Esophagus squamous epithelium (tissue), 5 donors: ENCODE measurements around the gene THADA. TPM values are rescaled to one million over a fixed set of nuclear protein-coding genes. Genes with fewer than 3 reads are reported as not detected.

Source experiments
- DNase-seq: peaks from one replicate; lab custom pipeline; 2025; lab: John Stamatoyannopoulos, UW
- H3K27ac ChIP-seq, 4 donors: fragments of 200-600 bp; sonication (generic); one replicate each; pipeline ENCODE4 v1.5.1; 2016 to 2019; ENCODE audit warnings: mild to moderate bottlenecking in 1 of 4
- H3K27me3 ChIP-seq, 4 donors: fragments of 200-600 bp; sonication (generic); 1 replicate in 3 of 4; 2 replicates in 1 of 4; pipeline versions ENCODE4 v1.5.1 to v1.6.0; 2017 to 2021; ENCODE audit warnings: antibody characterized with exemption in 1 of 4
- H3K36me3 ChIP-seq, 3 donors: fragments of 200-600 bp; sonication (generic); one replicate each; pipeline ENCODE4 v1.5.1; 2016 to 2019
- H3K4me1 ChIP-seq, 3 donors: fragments of 200-600 bp; sonication (generic); one replicate each; pipeline ENCODE4 v1.5.1; 2017 to 2019
- H3K4me3 ChIP-seq, 4 donors: fragments of 200-600 bp; sonication (generic); 1 replicate in 3 of 4; 2 replicates in 1 of 4; pipeline ENCODE4 v1.5.1; 2016 to 2019; ENCODE audit warnings: mild to moderate bottlenecking in 2 of 4, moderate library complexity in 1 of 4
- H3K9me3 ChIP-seq, 3 donors: fragments of 200-600 bp; sonication (generic); one replicate each; pipeline ENCODE4 v1.5.1; 2016 to 2019
- CTCF ChIP-seq, 6 experiments: fragments of 450-650 bp in 4 of 6; fragments of 200-600 bp in 2 of 6; sonication (generic) in 2 of 6; IDR thresholded peaks; one replicate each; pipeline ENCODE4 v1.5.1; 2016 to 2019; ENCODE audit warnings: antibody characterized with exemption in 6 of 6, mild to moderate bottlenecking in 4 of 6, moderate library complexity in 4 of 6
- POLR2A ChIP-seq, 4 donors: fragments of 450-650 bp; IDR thresholded peaks; one replicate each; pipeline ENCODE4 v1.6.1; 2017; ENCODE audit warnings: antibody characterized with exemption in 4 of 4, mild to moderate bottlenecking in 4 of 4, moderate library complexity in 3 of 4
- WGBS, 2 donors: methylation state at CpG; one replicate each; pipeline ENCODE4 v1.1.5; 2018; 5-methylcytosine and 5-hydroxymethylcytosine counted together
- intact Hi-C: fragments of 100-400 bp; cut with DNase I; formaldehyde crosslinking; loops from one replicate; pipeline ENCODE4 v1.15.0; 2022
- total RNA-seq, 4 donors: library from RNA; depleted of rRNA; stranded (reverse); fragments of >200 nt; gene quantifications; one replicate each; pipeline ENCODE4 v1.1.0, GENCODE V29; 2016
- donor health status: DM: yes; HTN: yes; CAD: no.

THADA gene
- total RNA-seq, 4 donors from 2014 or later = 14.0 to 32.2 (median 21.0) TPM

DNA sequence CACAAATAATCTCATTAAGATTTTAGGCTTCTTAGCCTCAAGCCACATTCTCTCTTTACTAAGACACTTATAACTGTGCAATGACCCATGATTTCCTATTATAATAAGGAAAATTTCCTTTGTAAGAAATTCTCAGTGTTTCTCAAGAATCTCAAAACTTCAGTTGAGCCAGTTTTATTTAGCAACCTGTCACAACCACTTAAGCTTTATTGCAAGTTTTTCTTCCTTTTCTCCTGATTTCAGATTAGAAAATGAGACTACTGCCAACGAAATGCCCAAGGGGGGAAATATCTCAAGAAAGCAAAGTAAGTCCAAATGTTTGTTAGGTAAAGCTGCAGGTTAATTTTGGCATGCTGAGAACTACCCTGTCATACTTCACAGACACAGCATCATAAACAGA, 178.5 kb downstream of the THADA start:
- intact Hi-C loops = no loop called here
- H3K36me3 ChIP-seq = no peaks in the 10 kb centered on the region
- H3K4me3 ChIP-seq = no peak overlapping the region
- 6 to 59% methylated on average over 1 of the region's 1 CpG for WGBS, 2 donors
- H3K27ac ChIP-seq = peak overlapping the region; percentile 18 to 79 (median 72)
- H3K27me3 ChIP-seq = no peaks in the 10 kb centered on the region
- H3K4me1 ChIP-seq = peaks cover 41 to 95% (median 63%) of the 10 kb centered on the region in 3 donors
- TF ChIP-seq POLR2A (IDR thresholded peaks at IDR 0.05) (no peak), CTCF (IDR thresholded peaks at IDR 0.05) (no peak)
- no peak for DNase-seq
- H3K9me3 ChIP-seq = no peaks in the 10 kb centered on the region

- H3K36me3 ChIP-seq = no peaks in the 10 kb centered on the region
- H3K27me3 ChIP-seq = no peaks in the 10 kb centered on the region
- peaks cover 34 to 98% (median 68%) of the 10 kb centered on the region in 3 donors for H3K4me1 ChIP-seq
- H3K9me3 ChIP-seq = no peaks in the 10 kb centered on the region
- intact Hi-C loops = no loop called here
- 22 to 48% methylated on average over 2 to 7 of the region's 7 CpGs for WGBS, 2 donors
- H3K4me3 ChIP-seq = no peak overlapping the region
- DNase-seq = no peak
- peak overlapping the region; percentile 69 to 79 (median 74) for H3K27ac ChIP-seq
- no peak for TF ChIP-seq CTCF (IDR thresholded peaks at IDR 0.05)
- no peak for TF ChIP-seq POLR2A (IDR thresholded peaks at IDR 0.05)
Observed at GRCh38 chr2:43415592-43415991, 180.2 kb downstream of the THADA start.

GRCh38 chr2:43414586-43415135, 181.2 kb downstream of the THADA start:
- Histone ChIP-seq H3K4me3 (no peak overlapping the region), H3K4me1 (peaks cover 26 to 90% (median 63%) of the 10 kb centered on the region in 3 donors), H3K9me3 (no peaks in the 10 kb centered on the region), H3K27me3 (no peaks in the 10 kb centered on the region), H3K27ac (peak overlapping the region; percentile 23 to 79 (median 74)), H3K36me3 (no peaks in the 10 kb centered on the region)
- intact Hi-C loops = no loop called here
- 39 to 41% methylated on average over 4 of the region's 4 CpGs for WGBS, 2 donors
- no peak for DNase-seq
- no peak for TF ChIP-seq CTCF (IDR thresholded peaks at IDR 0.05)
- TF ChIP-seq POLR2A (IDR thresholded peaks at IDR 0.05) = no peak

DNA sequence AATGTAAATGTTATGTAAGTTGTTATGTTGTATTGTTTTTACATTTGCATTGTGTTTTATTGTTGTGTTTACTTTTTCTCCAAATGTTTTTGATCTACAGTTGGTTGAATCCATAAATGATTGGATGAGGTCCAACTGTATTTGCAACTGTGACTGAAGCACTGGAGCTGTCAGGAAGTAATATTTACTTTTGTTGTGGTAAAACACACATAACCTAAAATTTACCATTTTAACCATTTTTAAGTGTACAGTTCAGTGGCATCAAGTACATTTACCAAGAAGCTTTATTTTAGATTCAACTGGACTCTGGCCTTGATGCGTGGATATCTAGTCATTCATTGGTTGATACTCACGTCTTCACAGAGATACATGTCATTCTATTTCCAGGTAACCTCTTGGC, 181.8 kb downstream of the THADA start:
- DNase-seq = no peak
- no peaks in the 10 kb centered on the region for H3K9me3 ChIP-seq
- H3K27ac ChIP-seq = peak overlapping the region in 2 of 4 donors; percentile 77 to 79
- TF ChIP-seq CTCF (IDR thresholded peaks at IDR 0.05) = no peak
- no peak for TF ChIP-seq POLR2A (IDR thresholded peaks at IDR 0.05)
- intact Hi-C loops = no loop called here
- H3K4me3 ChIP-seq = no peak overlapping the region
- no peaks in the 10 kb centered on the region for H3K27me3 ChIP-seq
- H3K4me1 ChIP-seq = peaks cover 23 to 90% (median 58%) of the 10 kb centered on the region in 3 donors
- no peaks in the 10 kb centered on the region for H3K36me3 ChIP-seq
- 86 to 100% methylated on average over 2 of the region's 2 CpGs for WGBS, 2 donors

DNA sequence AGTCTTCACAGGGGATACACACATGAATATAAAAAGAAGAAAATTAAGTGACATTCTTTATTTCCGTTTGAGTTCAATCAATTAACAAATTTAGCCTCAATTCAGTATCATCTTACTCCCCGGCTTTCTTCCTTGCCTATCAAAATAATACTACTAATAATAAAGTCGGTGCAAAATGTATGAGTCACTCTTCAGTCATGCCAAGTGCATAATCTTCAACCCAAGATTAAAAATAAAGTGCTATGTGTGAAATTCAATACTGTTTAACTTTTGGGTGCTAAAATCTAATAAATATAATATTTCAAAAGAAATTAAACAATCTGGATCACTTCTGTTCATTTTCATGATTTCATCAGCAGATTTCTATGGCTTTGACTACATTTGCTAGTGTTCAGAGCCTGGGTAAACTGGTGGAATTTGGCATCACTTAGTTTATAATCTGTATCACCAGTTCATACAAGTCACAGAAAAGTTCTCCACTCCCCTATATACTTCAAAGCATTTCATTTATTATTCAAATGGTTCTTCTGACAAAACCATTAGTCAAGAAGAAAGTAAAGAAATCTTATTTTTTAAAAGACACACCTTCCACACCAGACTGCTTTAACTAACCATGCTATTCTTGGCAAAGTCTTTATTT, 183.6 kb downstream of the THADA start:
- TF ChIP-seq POLR2A (IDR thresholded peaks at IDR 0.05) = no peak
- no peak for TF ChIP-seq CTCF (IDR thresholded peaks at IDR 0.05)
- WGBS, 2 donors = 15 to 20% methylated on average over 3 of the region's 3 CpGs
- H3K4me1 ChIP-seq = peaks cover 13 to 90% (median 49%) of the 10 kb centered on the region in 3 donors

More for the DNA sequence above, 183.6 kb downstream of the THADA start:
- no peaks in the 10 kb centered on the region for H3K36me3 ChIP-seq
- H3K4me3 ChIP-seq = no peak overlapping the region
- intact Hi-C loops = no loop called here
- H3K27ac ChIP-seq = peak overlapping the region in 3 of 4 donors; percentile 33 to 77 (median 75)
- H3K9me3 ChIP-seq = no peaks in the 10 kb centered on the region
- no peak for DNase-seq
- no peaks in the 10 kb centered on the region for H3K27me3 ChIP-seq
